GM10266 (cell line): ENCODE measurements around the gene GNAT1.

ENCODE experiments used
- DNase-seq: peaks from one replicate; pipeline ENCODE4 v3.0.0; 2012; ENCODE audit errors: extremely low spot score
- CTCF ChIP-seq: IDR thresholded peaks from 2 replicates; pipeline ENCODE4 v1.5.1; 2012; ENCODE audit warnings: mild to moderate bottlenecking, low read depth; ENCODE audit not compliant: control insufficient read depth, insufficient read depth; ENCODE audit errors: missing control alignments

Gene GNAT1

GRCh38 chr3:50156549-50157493, 34.6 kb upstream of the GNAT1 start:
- no peak for TF ChIP-seq CTCF
- peak; percentile 46 for DNase-seq

GRCh38 chr3:50157827-50158529, 33.4 kb upstream of the GNAT1 start:
- no peak for TF ChIP-seq CTCF

GRCh38 chr3:50158530-50159146, 32.8 kb upstream of the GNAT1 start:
- DNase-seq: no peak
- TF ChIP-seq CTCF: no peak

More at GRCh38 chr3:50157827-50158529, 33.4 kb upstream of the GNAT1 start:
- DNase-seq: no peak

- TF ChIP-seq CTCF: no peak
- DNase-seq: no peak
Measured at GRCh38 chr3:50160561-50160983, 30.8 kb upstream of the GNAT1 start.

GRCh38 chr3:50161320-50161719, 30.1 kb upstream of the GNAT1 start:
- TF ChIP-seq CTCF: no peak
- DNase-seq: no peak

GRCh38 chr3:50162034-50162883, 29.2 kb upstream of the GNAT1 start:
- no peak for TF ChIP-seq CTCF
- DNase-seq: no peak
